Measurements from ENCODE around the gene EPHB1.

DNA sequence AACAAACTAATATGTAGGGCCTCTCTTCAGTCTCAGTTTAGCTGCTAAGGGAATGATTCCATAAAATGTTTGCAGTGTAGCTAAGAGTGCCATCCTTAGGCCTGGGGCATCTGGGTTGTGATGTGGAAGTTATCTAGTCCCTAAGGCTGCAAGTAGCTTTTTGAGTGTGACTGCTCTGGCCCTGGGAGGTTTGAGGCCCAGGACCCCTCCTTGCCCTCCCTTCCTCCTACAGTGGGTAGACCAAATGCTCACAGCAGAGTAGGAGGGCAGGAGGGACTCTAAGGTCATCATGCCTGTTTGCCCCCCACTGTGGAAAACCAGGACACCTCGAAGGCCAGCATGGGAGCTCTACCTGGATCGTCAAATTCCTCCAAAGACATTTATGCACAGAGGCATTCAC, 115.0 kb downstream of the EPHB1 start:
- TF ChIP-seq, protein P1, sequence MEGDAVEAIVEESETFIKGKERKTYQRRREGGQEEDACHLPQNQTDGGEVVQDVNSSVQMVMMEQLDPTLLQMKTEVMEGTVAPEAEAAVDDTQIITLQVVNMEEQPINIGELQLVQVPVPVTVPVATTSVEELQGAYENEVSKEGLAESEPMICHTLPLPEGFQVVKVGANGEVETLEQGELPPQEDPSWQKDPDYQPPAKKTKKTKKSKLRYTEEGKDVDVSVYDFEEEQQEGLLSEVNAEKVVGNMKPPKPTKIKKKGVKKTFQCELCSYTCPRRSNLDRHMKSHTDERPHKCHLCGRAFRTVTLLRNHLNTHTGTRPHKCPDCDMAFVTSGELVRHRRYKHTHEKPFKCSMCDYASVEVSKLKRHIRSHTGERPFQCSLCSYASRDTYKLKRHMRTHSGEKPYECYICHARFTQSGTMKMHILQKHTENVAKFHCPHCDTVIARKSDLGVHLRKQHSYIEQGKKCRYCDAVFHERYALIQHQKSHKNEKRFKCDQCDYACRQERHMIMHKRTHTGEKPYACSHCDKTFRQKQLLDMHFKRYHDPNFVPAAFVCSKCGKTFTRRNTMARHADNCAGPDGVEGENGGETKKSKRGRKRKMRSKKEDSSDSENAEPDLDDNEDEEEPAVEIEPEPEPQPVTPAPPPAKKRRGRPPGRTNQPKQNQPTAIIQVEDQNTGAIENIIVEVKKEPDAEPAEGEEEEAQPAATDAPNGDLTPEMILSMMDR (IDR thresholded peaks at IDR 0.05): no peak
- TF ChIP-seq POLR2A (IDR thresholded peaks at IDR 0.05): no peak

Data from esophagus squamous epithelium (tissue), 4 donors.